Hematopoietic multipotent progenitor cell treated with erythropoietin and hydrocortisone succinate and interleukin-3 and kit ligand, for 17 days (in vitro differentiated cells): ENCODE data around the gene LTBP1.
A peak's percentile ranks its signal among the peaks of the same experiment; 100 is the strongest.
"Not testable (repeated sequence)": the region's sequence is repeated elsewhere in the genome, so short reads cannot be mapped to it uniquely, and the experiment has no call there.

Experiments used
- DNase-seq: peaks from one replicate; pipeline ENCODE4 v3.0.0-alpha.2; 2015; ENCODE audit warnings: low spot score

The LTBP1 gene

DNA sequence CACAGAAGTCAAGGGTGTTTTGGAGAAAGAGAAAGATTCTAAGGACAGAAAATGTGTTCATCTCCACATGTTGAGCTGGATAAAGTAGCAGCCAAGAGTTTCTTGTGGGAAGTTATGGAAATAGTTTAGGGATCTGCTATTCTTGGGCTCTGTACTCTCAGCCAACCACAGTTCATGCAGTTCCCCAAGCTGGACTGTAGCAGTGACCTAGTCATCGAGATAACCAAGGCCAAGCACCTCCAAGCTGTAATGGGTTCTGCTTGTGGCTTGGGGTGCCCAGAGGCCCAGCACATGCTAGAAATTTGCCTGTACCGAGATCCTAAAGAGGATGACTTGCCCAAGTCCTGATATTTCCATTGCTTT, 437.8 kb downstream of the LTBP1 start:
- no peak for DNase-seq

DNA sequence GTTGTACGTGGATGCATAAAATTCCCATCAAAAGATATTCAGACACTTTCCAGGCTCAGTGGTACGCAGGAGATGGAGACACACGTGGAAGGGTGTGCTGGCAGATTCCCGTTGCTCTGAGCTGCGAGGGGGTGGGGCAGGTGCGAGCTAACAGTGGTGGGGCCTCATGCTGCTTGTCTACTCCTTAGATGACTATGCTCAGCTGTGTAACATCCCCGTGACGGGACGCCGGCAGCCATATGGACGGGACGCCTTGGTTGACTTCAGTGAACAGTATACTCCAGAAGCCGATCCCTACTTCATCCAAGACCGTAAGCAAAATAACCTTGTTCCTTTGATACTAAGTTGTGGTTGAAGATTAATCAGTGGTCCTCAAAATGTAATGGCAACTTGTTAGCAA, 442.2 kb downstream of the LTBP1 start:
- DNase-seq = no peak

DNA sequence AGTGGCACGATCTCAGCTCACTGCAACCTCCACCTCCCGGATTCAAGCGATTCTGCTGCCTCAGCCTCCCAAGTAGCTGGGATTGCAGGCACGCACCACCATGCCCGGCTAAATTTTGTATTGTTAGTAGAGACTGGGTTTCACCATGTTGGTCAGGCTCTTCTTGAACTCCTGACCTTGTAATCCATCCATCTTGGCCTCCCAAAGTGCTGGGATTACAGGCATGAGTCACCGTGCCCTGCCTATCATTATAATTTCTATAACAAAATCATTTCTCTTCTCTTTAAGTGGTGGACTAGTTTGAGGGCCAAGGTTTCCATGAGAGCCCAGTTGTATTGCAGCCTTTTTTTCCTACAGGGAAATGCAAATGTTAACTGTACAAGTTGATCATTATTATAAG, 442.9 kb downstream of the LTBP1 start:
- DNase-seq = not testable (repeated sequence)

GRCh38 chr2:33391529-33392255, 444.9 kb downstream of the LTBP1 start:
- DNase-seq = no peak

DNA sequence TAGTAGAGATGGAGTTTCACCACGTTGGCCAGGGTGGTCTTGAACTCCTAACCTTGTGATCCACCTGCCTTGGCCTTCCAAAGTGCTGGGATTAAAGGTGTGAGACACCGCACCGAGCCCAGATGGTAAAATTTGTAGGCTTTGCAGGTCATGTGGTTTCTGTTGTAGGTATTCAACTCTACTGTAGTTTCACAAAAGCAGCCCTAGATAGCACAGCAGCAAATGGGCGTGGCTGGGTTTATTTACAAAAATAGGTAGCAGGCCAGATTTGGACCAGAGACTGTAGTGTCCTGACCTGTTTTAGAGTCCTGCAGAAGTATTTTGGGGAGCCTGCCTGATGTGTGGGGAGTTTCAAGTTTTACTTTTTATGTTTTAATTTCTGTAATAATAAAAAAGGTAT, 445.6 kb downstream of the LTBP1 start:
- no peak for DNase-seq

GRCh38 chr2:33395034-33395433, 448.3 kb downstream of the LTBP1 start:
- no peak for DNase-seq

DNA sequence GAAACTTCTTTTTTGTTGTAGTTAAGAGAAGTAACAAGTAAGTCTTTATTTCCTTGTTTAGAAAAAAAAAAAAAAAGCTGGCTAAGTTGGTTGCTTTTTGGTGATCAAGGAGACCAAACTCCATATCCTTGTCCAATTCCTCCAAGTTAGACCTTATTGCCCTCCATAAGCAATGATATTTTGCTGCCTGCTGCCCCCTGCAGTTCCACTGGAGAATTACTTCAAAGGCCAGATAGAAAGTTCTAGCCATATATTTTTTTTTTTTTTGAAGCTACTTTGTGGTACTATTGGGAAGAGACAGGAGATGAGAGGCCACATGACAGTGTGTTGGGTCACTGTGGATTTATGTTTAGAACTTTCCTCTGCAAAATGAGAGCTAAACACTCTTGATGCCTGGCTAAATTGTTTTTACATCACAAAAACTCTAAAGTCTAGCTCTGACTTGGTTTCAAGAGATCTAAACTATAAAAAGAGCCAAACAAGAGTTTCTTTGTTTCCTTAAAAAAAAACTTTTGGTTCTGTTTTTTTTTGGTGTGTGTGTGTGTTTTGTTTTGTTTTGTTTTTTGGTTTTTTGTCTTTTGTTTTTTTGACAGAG, 449.0 kb downstream of the LTBP1 start:
- peak; percentile 52 for DNase-seq

DNA sequence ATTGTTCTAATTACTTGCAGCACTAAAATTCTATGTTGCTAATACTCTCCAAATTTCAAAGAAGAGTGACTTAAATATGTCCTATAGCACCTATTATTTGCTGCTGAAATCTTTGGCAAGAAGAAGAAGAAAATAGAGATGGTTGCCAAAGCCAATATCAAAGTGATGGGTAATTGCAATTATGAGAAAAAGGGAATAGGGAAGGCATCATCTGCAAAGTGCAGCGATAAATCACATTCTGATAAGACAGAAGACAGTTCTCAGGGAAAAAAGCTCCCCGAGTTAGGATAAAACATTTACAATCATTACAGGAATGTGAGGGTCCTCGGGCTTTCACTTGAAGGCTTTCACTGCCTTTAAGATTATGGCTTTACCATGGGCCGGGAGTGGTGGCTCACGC, 457.6 kb downstream of the LTBP1 start:
- DNase-seq = no peak

- DNase-seq = no peak
Measured at GRCh38 chr2:33406622-33407021, 459.9 kb downstream of the LTBP1 start.

DNA sequence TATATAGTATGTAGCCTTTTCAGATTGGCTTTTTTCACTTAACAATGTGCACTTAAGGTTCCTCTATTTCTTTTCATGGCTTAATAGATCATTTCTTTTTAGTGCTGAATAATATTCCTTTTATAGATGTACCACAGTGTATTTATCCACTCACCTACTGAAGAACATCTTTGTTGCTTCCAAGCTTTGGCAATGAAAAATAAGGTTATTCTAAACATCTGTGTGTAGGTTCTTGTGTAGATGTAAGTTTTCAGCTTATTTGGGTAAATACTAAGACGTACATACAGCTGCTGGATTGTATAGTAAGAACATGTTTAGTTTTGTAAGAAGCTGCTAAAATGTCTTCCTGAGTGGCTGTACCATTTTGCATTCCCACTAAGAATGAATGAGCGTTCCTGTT, 461.4 kb downstream of the LTBP1 start:
- no peak for DNase-seq

- no peak for DNase-seq
Measured at GRCh38 chr2:33409417-33409955, 462.7 kb downstream of the LTBP1 start.

DNA sequence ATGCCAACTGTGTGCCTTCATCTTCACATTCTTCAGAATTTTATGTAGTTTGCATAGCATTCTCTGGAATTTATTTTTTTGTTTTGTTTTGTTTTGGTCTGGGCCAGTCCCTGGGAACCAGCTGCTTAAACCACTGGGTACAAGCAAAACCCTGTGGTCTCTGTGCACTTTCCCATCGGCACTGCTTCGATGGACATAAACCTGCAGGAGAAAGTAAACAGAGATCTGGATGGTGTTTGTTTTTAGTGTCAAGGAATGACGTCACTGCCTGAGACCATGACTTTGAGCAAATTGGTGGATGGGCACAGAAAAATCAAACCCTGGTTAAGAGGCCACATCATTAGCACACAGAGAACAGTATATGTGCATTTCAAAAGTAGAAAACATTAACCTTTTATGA, 465.0 kb downstream of the LTBP1 start:
- DNase-seq = no peak

DNA sequence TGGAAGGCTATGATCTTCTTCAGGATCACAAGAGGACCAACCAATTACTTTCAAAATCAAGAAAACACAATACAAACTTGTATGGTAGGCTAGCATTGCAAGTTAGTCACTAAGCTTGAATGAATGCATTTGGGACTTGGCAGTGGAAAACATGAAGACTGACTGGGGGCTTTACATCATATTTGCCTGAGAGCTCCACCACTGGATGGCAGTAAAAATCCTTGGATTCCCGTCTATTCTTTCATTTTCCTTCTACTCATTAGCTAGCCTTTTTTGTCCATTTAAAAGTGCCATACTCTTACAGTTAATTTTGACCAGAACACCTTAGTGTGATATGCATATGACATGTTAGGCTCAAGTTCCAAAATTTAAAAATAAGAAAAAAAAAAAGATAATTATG, 466.2 kb downstream of the LTBP1 start:
- no peak for DNase-seq

GRCh38 chr2:33419581-33420200, 472.9 kb downstream of the LTBP1 start:
- no peak for DNase-seq

GRCh38 chr2:33420726-33421125, 474.0 kb downstream of the LTBP1 start:
- no peak for DNase-seq

GRCh38 chr2:33421820-33422219, 475.1 kb downstream of the LTBP1 start:
- DNase-seq = no peak

DNA sequence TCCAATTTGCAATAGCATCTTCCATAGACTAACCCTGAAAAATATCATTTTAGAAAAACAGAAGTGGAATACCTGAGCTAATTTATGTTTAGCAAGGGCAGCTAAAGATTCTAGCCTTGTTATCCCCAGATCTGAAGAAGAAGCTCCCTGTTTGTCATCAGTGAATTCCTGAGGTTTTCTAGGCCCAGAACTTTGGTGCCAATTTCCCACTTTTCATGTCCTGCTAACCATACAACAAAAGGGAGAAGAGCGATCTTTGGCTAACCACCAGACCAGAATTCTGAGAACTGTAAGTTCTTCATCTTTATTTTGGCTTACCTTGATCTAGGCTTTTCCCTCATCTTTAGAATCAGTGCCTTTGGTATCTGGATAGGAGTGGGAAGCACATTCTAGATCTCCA, 478.4 kb downstream of the LTBP1 start:
- DNase-seq = no peak

DNA sequence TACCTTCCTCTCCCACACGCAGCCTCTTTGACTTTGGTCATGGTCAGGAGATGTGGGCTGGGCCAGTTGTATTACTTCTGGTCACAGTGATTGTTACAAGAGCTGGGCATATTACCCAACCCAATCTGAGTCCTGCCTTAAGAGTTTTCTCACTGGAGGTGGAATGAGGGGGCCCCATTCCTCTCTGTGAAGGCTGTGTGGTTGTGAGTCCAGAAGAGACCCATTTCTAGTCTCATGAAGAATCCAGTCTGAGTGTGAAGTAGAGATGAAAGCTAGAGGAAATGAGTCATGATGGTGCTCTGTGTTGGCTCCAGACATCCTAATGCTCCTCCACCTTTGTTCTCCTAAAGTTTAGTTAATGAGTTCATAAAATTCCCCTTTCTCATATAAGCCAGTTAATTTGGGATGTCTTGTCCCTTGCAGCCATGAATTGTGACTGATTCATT, 478.9 kb downstream of the LTBP1 start:
- DNase-seq = no peak

GRCh38 chr2:33426666-33427231, 480.0 kb downstream of the LTBP1 start:
- DNase-seq = no peak

GRCh38 chr2:33430077-33430476, 483.3 kb downstream of the LTBP1 start:
- no peak for DNase-seq

DNA sequence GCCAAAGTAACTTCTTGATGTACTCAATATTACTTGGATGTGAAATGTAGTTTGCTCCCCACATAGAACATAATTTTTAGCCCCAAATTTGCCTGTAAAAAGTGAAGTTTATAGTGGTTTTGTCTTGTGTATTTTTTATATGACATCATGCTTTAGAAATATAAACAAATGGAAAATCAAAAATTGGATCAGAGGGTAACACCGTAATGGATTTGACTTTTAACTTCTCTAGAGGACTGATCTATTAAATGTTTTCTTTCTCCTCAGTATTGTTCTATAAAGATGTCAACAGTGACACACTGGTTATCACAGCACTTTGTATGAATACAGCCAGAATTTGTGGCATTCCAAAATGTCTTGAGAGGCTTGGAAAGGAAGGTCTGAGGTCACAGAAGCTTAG, 484.1 kb downstream of the LTBP1 start:
- DNase-seq = no peak

- no peak for DNase-seq
Measured at GRCh38 chr2:33432871-33433270, 486.1 kb downstream of the LTBP1 start.
